Caki2 (cell line): Measurements from ENCODE around the gene CCDC112. TPM values are rescaled to one million over a fixed set of nuclear protein-coding genes. Genes with fewer than 3 reads are reported as not detected.
"Not testable (repeated sequence)": the region's sequence is repeated elsewhere in the genome, so short reads cannot be mapped to it uniquely, and the experiment has no call there.

Experiments
- DNase-seq: peaks from one replicate; pipeline ENCODE4 v3.0.0-alpha.2; 2015; ENCODE audit warnings: low read depth
- in situ Hi-C: cut with HindIII; loops from 2 replicates; pipeline ENCODE4 v1.10.0; 2016; ENCODE audit warnings: low sequenced_read_pairs, low pct_unique_long_range_greater_than_20kb, mixed read lengths
- total RNA-seq: library from RNA; depleted of rRNA; stranded (reverse); fragments of >200 nt; shearing (Covaris generic); gene quantifications from 2 replicates; pipeline ENCODE4 v1.2.3, GENCODE V29; 2014; ENCODE audit warnings: low replicate concordance; rRNA removed

Gene CCDC112, protein sequence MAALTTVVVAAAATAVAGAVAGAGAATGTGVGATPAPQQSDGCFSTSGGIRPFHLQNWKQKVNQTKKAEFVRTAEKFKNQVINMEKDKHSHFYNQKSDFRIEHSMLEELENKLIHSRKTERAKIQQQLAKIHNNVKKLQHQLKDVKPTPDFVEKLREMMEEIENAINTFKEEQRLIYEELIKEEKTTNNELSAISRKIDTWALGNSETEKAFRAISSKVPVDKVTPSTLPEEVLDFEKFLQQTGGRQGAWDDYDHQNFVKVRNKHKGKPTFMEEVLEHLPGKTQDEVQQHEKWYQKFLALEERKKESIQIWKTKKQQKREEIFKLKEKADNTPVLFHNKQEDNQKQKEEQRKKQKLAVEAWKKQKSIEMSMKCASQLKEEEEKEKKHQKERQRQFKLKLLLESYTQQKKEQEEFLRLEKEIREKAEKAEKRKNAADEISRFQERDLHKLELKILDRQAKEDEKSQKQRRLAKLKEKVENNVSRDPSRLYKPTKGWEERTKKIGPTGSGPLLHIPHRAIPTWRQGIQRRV
- 5.0 and 6.4 TPM in 2 replicates for total RNA-seq

GRCh38 chr5:115296124-115297022 is at the start of gene CCDC112:
CCDC112 (minus strand) TSS chr5:115296654; CDS start chr5:115296543, 111 bp downstream.
- in situ Hi-C loops: no loop called here

GRCh38 chr5:115345344-115345743 is 48.9 kb upstream of the CCDC112 start:
- DNase-seq: no peak
- in situ Hi-C loops: no loop called here

More at GRCh38 chr5:115296124-115297022, at the start of gene CCDC112:
- DNase-seq: peak; percentile 75

DNA sequence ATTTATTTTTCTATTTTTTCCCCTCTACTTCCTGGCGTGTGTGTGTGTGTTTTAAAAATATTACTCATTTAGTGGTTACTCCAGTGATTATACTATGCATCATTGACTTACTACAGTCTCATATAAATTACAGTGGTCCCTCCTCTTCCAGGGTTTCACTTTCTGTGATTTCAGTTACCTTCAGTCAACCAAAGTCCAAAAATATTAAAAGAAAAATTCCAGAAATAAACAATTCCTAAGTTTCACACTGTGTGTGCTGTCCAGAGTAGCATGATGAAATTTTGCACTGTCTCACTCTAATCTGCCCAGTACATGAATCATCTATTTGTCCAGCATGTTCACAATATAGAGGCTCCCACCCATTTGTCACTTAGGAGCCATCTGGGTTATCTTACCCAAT is 47.4 kb upstream of the CCDC112 start:
- peak; percentile 31 for DNase-seq
- in situ Hi-C loops: no loop called here

DNA sequence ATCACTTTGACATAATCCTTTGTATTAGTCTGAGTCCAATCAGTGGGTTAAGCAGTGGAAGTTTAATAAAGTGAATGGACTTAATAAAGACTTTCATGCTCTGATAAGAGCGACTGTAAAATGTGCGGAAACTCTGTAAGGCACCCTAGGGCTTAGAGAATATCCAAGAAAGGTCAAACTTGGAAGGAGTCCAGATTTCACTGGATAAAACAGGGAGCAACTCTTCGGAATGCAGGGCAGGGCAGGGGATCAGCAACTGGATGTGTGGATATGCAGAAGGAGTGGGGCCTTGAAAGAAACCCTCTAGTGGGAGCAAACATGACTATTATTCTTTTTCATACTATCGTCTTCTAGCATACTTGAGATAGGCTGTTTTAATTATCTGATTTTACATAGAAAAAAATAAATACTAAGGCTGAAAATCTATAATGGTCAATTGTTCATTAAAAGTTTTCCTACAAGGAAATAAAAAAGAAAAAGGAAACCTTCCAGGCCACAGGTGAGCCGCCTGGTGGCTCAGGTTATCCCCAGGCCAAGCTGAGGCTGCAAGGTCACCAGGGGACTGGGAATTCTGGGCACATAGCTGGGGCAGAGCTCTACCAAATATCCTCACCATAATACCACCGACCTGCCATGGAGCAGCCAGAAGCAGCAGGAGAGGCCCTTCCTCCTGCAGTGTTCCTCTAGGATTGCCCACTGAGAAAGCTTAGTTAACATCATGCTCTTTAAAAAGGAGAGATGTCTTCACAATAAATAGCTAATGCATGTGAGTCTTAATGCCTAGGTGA is 46.3 kb upstream of the CCDC112 start:
- in situ Hi-C loops: no loop called here
- DNase-seq: no peak

DNA sequence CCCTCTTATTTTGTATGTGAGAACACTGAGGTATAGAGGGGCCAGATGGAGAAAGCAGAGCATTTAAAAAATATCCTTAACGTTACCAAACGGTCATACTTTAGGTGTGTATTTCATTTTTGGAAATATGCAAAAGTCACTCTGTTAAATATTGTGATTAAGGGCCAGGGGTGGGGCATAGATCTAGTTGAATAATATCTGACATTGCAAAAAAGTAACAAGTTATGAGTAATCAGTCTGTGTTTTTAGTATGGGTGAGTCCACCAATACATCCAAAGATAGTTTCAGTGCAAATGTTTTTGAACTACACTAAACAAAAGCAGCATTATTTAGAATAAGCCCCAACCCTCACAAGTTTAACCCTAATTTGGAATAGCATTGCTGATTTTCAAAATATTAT is 45.3 kb upstream of the CCDC112 start:
- in situ Hi-C loops: no loop called here
- DNase-seq: no peak

- no peak for DNase-seq
- in situ Hi-C loops: no loop called here
Measured at GRCh38 chr5:115338851-115339250, 42.4 kb upstream of the CCDC112 start.

DNA sequence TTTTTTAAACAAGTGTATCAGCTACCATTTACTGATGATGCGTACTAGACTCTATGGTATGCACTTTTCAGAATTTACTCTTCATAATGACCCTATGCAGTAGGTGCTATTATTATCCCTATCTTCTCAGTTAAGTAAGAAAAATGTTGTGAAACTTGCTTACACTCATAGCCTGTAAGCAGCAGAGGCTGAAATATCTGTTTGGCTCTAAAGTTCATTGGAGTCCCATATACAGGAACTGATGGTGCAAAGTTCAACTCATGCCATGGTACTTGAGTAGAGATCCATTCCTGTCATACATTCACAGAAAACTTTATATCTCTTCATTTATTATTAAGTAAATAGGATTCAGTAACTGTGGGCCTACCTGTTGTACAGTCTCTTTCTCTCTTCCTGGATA is 41.4 kb upstream of the CCDC112 start:
- no peak for DNase-seq
- in situ Hi-C loops: no loop called here

DNA sequence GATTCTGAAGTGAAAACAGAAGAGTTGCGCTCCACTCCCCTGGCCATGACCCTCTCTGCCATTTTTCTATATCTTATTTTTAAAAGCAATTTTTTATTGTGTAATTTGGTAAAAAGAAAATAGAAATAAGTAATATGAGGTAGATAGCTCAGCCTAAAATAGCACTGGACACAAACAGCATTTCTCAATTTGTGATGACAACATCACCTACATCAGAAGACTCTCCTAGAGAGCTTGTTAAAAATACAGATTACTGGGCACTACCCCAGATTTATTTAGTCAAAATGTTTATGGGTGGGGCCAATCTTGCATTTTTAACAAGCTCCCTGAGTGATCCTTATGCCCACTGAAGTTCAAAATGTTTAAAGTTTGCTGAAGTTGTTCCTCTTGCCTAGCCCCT is 40.5 kb upstream of the CCDC112 start:
- in situ Hi-C loops: no loop called here

DNA sequence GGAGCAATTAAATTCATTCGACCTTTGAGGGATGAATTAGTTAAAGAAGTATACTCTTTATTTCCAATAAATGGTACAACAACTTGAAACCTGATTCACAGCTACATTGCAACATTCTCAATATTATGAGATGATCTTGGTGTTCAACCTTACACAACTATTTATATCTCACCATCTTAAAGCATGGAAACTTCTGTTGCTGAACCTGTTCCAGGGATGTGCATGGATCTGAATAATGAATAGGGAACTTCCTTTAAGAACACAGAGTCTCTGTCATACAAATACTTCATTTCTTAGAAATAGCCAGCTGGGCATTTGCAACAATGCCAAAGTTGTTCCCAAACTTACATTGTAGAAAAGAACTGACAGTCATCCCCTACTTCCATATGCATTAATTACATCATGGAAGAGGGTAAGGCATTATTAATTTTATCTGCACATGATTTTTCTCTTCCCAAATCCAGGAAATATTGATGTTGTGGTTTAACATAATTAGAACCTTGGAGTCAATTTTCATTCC is 39.8 kb upstream of the CCDC112 start:
- no peak for DNase-seq
- in situ Hi-C loops: no loop called here

More for the DNA sequence above, 40.5 kb upstream of the CCDC112 start:
- no peak for DNase-seq

DNA sequence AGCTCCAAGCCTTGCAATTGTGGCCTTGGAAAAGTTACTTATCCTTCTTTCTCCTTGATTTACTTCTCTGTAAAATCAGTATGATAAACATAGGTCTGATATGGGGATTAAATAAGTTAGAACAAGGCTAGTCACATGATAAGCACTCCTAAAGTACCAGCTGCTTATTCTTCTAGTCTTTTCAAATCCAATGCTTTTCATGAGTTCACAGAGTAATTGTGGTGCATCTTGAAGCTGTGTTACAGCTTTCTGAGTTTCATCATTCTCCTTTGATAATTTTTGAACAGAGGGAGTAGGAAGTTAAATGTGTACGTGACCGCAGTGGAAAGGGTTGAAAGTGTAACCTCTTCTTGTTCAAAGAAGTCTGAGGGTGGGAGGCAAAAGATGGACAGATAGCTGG is 38.8 kb upstream of the CCDC112 start:
- DNase-seq: no peak
- in situ Hi-C loops: no loop called here

- DNase-seq: no peak
- in situ Hi-C loops: no loop called here
Measured at GRCh38 chr5:115333164-115333563, 36.7 kb upstream of the CCDC112 start.

GRCh38 chr5:115330830-115331229 is 34.4 kb upstream of the CCDC112 start:
- in situ Hi-C loops: no loop called here
- no peak for DNase-seq

- DNase-seq: no peak
- in situ Hi-C loops: no loop called here
Measured at GRCh38 chr5:115329475-115329874, 33.0 kb upstream of the CCDC112 start.

DNA sequence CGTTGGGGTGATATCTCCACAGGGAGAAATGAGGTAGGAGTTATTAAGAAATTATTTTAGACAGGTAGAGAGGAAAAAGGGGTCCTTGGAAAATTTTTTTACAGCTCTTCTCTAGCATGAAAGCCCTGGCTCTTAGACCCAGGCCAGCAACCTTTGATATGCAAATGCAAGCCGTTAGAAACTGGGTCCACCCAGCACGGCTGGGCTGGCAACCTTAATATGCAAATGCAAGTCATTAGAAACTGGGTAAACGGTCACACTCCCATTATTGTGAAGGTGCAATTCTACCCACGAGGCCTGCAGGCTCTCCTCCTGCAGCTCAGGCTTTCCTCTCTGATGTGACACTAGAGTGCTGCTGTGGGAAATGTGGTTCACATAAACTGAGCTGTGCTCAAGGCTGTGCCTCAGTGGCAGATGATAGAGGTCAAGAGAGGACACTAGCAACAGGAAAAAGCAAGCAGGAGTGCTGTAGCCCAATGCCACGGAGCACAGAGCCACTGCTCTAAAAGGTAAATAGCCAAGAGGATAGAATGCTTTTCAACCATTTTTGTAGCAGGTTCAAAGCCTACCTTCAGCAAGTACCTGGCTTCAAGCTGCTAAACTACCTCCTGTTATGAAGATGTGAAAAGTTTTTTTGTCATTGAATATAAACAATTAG is 32.3 kb upstream of the CCDC112 start:
- in situ Hi-C loops, DNase-seq: not testable (repeated sequence)

- no peak for DNase-seq
Measured at GRCh38 chr5:115325296-115325959, 29.0 kb upstream of the CCDC112 start.

GRCh38 chr5:115324021-115324420 is 27.6 kb upstream of the CCDC112 start:
- no peak for DNase-seq
- in situ Hi-C loops: no loop called here

More at GRCh38 chr5:115325296-115325959, 29.0 kb upstream of the CCDC112 start:
- in situ Hi-C loops: no loop called here

GRCh38 chr5:115322729-115323128 is 26.3 kb upstream of the CCDC112 start:
- in situ Hi-C loops: no loop called here
- no peak for DNase-seq
